ENCODE results near the gene PLXNB3. TPM values are rescaled to one million over a fixed set of nuclear protein-coding genes. Genes with fewer than 3 reads are reported as not detected.

The PLXNB3 gene
- total RNA-seq, 1 donor from 2014 or later: 5.8 TPM

- Mint-ChIP-seq H3K4me3 (ENCODE audit: unreplicated experiment) (no peak overlapping the region), H3K27me3 (ENCODE audit: unreplicated experiment) (no peaks in the 10 kb centered on the region), H3K27ac (ENCODE audit: unreplicated experiment) (no peak overlapping the region), H3K9me3 (ENCODE audit: unreplicated experiment) (peaks cover 6% of the 10 kb centered on the region), H3K4me1 (ENCODE audit: low read depth, unreplicated experiment) (peaks cover 5% of the 10 kb centered on the region), H3K36me3 (ENCODE audit: unreplicated experiment) (no peaks in the 10 kb centered on the region)
- no peak for TF ChIP-seq CTCF (IDR thresholded peaks at IDR 0.05; ENCODE audit: partially characterized antibody, unreplicated experiment)
- no peak for DNase-seq
Observed at GRCh38 chrX:153791104-153791852, 27.2 kb downstream of the PLXNB3 start.

- Mint-ChIP-seq H3K36me3 (ENCODE audit: unreplicated experiment) (no peaks in the 10 kb centered on the region), H3K4me3 (ENCODE audit: unreplicated experiment) (no peak overlapping the region), H3K27ac (ENCODE audit: unreplicated experiment) (no peak overlapping the region), H3K27me3 (ENCODE audit: unreplicated experiment) (no peaks in the 10 kb centered on the region), H3K9me3 (ENCODE audit: unreplicated experiment) (peaks cover 6% of the 10 kb centered on the region), H3K4me1 (ENCODE audit: low read depth, unreplicated experiment) (peaks cover 5% of the 10 kb centered on the region)
- TF ChIP-seq CTCF (IDR thresholded peaks at IDR 0.05; ENCODE audit: partially characterized antibody, unreplicated experiment): no peak
- no peak for DNase-seq
Observed at GRCh38 chrX:153792368-153792767, 28.3 kb downstream of the PLXNB3 start.

GRCh38 chrX:153793291-153793690 lies 29.2 kb downstream of the PLXNB3 start:
- Mint-ChIP-seq H3K27ac (ENCODE audit: unreplicated experiment) (peak overlapping the region; percentile 83), H3K36me3 (ENCODE audit: unreplicated experiment) (no peaks in the 10 kb centered on the region), H3K4me3 (ENCODE audit: unreplicated experiment) (peak overlapping the region; percentile 90), H3K4me1 (ENCODE audit: low read depth, unreplicated experiment) (peaks cover 5% of the 10 kb centered on the region), H3K9me3 (ENCODE audit: unreplicated experiment) (peaks cover 6% of the 10 kb centered on the region), H3K27me3 (ENCODE audit: unreplicated experiment) (no peaks in the 10 kb centered on the region)
- no peak for TF ChIP-seq CTCF (IDR thresholded peaks at IDR 0.05; ENCODE audit: partially characterized antibody, unreplicated experiment)
- no peak for DNase-seq

- DNase-seq: peak; percentile 90
- no peak for TF ChIP-seq CTCF (IDR thresholded peaks at IDR 0.05; ENCODE audit: partially characterized antibody, unreplicated experiment)
- H3K9me3 Mint-ChIP-seq (ENCODE audit: unreplicated experiment): peaks cover 6% of the 10 kb centered on the region
- H3K27ac Mint-ChIP-seq (ENCODE audit: unreplicated experiment): peak within 1 kb of the TSS; percentile 95
- H3K4me1 Mint-ChIP-seq (ENCODE audit: low read depth, unreplicated experiment): peaks cover 5% of the 10 kb centered on the region
- H3K4me3 Mint-ChIP-seq (ENCODE audit: unreplicated experiment): peak within 1 kb of the TSS; percentile 96
- H3K36me3 Mint-ChIP-seq (ENCODE audit: unreplicated experiment): no peaks in the 10 kb centered on the region
- H3K27me3 Mint-ChIP-seq (ENCODE audit: unreplicated experiment): no peaks in the 10 kb centered on the region
Observed at GRCh38 chrX:153794018-153794896, 30.2 kb downstream of the PLXNB3 start, which contains the start of the genes IDH3G and SSR4. Gene IDH3G, minus strand, starts transcription at chrX:153794375. Its CDS starts 49 bp downstream, at chrX:153794326. Gene SSR4, plus strand, starts transcription at chrX:153794668. Its CDS starts 20 bp downstream, at chrX:153794688.

Measured in glutamatergic neuron (in vitro differentiated cells).